GM21825 (cell line): Measurements from ENCODE around the gene FOXJ1.

ENCODE experiments used
- ATAC-seq: cut with Tn5 transposase; IDR thresholded peaks from one replicate; pipeline ENCODE4 v1.9.1; 2021; ENCODE audit warnings: mild to moderate bottlenecking, moderate library complexity; ENCODE audit not compliant: unreplicated experiment

Gene FOXJ1

GRCh38 chr17:76124582-76125390, 16.3 kb downstream of the FOXJ1 start:
- ATAC-seq, result no peak

- no peak for ATAC-seq
These were observed 17.1 kb downstream of the FOXJ1 start for GRCh38 chr17:76123749-76124581.

GRCh38 chr17:76123191-76123499, 17.9 kb downstream of the FOXJ1 start:
- no peak for ATAC-seq

- no peak for ATAC-seq
These were observed 18.4 kb downstream of the FOXJ1 start for GRCh38 chr17:76122431-76123190.

GRCh38 chr17:76121932-76122430, 19.1 kb downstream of the FOXJ1 start:
- peak; percentile 18 for ATAC-seq

- ATAC-seq, result no peak
These were observed 20.4 kb downstream of the FOXJ1 start for GRCh38 chr17:76120658-76121008.

- ATAC-seq, result no peak
These were observed 21.4 kb downstream of the FOXJ1 start for GRCh38 chr17:76119409-76120371.

GRCh38 chr17:76115138-76115754, 25.8 kb downstream of the FOXJ1 start:
- ATAC-seq, result no peak

GRCh38 chr17:76111956-76112355, 29.1 kb downstream of the FOXJ1 start:
- ATAC-seq, result no peak

GRCh38 chr17:76107509-76107908, 33.5 kb downstream of the FOXJ1 start:
- ATAC-seq, result no peak

GRCh38 chr17:76106703-76107102, 34.3 kb downstream of the FOXJ1 start:
- ATAC-seq, result no peak

- ATAC-seq, result no peak
These were observed 36.2 kb downstream of the FOXJ1 start for GRCh38 chr17:76104896-76105231.

GRCh38 chr17:76104140-76104895, 36.7 kb downstream of the FOXJ1 start:
- ATAC-seq, result no peak

- ATAC-seq, result peak; percentile 88
These were observed 37.5 kb downstream of the FOXJ1 start, which contains the start of gene EXOC7 for GRCh38 chr17:76103274-76104139. Gene EXOC7 (minus strand): TSS chr17:76103787. CDS start chr17:76103692, 95 bp downstream.

GRCh38 chr17:76102944-76103273, 38.1 kb downstream of the FOXJ1 start:
- ATAC-seq, result no peak

GRCh38 chr17:76097716-76098295, 43.2 kb downstream of the FOXJ1 start:
- no peak for ATAC-seq

- no peak for ATAC-seq
These were observed 45.1 kb downstream of the FOXJ1 start for GRCh38 chr17:76095943-76096342.

- ATAC-seq, result no peak
These were observed 47.0 kb downstream of the FOXJ1 start for GRCh38 chr17:76094046-76094445.
